Activated CD8-positive, alpha-beta memory T cell treated with anti-CD3 and anti-CD28 coated beads, Interleukin-2, amount 50 U/mL, for 24 hours (primary cell): ENCODE results near the gene VPS54.
"Not testable (repeated sequence)": the region's sequence is repeated elsewhere in the genome, so short reads cannot be mapped to it uniquely, and the experiment has no call there.

Experiments used
- DNase-seq: peaks from one replicate; pipeline ENCODE4 v3.0.0-alpha.2; 2020; ENCODE audit errors: extremely low read depth

Gene VPS54

DNA sequence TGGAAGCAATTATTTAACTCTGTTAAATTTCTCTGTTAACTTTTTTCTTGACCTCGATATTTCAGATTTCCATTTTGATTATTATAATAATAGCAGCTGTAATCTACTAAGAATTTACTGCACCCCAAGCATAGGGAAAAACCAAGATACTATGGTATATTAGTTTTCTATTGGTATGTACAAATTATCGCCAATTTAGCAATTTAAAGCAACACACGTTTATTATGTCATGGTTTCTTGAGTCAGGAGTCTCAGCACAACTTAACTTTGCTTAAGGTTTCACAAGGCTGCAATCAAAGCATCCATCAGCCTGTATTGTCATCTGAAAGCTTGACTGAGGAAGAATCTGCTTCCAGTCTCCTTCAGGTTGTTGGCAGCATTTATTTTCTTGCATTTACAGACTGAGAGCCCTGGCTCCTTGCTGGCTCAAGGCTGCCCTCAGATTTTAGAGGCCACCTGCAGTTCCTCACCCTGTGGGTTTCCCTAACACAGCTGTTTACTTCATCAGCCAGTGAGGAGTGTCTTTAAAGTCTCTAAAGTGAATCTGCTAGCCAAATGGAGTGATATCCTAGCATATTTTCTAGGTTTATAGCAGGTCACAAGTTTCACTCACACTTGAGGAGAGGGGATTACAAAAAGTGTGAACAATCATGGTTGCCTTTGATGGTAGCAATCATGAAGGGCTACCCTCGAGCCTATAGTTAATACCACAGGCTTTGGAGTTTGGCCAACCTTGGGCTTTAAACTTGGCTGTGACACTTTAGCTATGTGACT is 4.4 kb upstream of the VPS54 start:
- DNase-seq, result no peak

DNA sequence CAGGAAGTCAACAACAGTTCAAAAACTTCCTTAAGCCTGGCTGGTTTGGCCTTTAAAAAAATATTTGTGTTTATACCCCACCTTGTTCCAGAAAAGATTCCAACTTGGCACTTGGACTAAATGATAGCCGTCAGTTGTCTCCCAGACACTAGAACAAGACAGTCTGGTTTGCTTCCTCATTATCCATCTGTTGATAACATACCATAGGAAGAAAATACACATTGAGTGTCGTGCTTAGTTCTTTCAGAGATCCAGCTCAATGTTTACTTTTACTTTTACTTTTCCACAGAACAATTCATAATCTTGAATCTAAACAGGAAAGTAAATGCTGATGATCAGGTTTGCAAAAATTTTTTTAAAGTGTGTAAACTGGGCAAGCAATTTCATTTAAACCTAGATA is 2.4 kb upstream of the VPS54 start:
- no peak for DNase-seq

DNA sequence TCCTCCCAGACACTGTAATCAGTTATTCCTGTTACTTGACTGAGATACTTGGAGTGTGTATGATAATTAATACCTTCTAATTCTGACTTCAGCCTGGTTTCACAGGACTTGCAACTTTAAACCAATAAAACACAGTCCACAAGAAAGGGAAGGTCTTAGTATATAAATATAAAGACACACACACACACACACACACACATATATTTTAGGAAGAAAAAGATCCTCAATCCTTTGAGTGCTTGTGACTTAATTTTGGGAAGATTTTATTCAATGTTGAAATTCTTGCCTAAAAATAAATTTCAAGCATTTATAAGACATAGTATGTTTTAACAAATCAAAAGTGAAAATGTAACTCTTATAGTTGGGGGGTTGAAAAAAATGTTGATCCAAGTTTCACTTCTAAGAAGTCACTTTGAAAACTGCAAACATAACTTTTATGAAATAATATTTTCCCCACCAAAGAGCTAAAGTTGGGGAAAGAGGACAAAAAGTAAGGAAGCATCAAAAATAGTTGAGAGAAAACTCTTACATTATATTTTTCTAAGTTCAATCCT is 824 bp upstream of the VPS54 start:
- no peak for DNase-seq

DNA sequence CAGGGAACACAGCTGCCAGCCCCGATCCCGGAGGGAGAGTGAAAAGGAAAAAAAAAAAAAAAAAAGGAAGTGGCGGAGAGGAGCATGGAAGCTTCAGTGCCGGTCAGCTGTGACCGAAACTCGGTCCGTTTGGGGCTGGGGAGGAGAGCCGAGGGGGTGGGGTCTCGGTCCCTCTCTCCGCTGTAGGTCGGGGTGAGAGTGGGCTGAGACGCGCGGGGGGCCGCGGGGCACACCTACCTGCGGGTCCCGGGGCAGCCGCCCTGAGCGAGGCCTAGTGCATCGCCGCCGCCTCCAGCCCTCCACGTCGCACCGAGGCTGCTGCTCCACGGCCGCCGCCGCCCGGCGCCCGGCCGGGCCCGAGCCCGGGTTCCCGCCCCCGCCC is 536 bp downstream of the VPS54 start:
- no peak for DNase-seq

DNA sequence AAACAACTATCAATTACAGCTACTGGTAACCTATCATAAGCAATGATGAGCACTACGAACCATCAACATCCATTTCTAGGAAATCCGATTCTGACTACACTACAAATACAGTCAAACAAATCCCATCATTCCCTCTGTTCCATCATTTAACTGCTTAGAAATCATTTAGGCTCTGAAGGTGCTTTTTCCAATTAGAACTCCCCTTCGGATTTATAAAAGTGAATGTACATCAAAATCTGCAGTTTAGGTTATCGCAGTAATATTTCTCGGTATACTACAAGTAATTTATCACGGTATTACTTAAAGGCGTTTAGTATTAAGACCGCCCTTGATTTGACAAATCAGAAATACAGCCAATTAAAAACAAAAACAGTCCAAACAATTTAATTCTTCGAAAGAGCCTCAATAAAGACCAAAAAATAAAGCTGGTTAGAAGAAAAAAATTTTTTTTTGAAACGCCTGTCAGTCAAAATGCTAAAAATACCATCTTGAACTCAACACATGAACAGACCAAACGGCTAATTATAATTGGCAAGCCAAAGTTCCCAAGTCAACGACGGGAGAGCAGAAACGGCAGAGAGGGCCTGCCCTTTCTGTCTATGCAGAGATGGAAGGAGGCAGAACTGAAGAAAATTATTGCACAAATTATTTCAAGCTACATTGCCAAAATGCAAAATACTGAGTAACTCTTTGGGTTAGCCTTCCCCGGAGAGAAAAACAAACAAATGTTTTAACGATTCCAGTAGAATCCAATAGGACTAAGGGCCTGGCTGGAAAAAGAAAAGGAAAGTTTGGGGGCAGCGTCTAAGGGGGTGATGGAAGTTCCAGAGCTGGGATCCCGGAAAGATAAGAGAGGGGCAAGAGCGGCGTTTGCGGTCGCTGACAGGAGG is 1.2 kb downstream of the VPS54 start:
- DNase-seq, result no peak

DNA sequence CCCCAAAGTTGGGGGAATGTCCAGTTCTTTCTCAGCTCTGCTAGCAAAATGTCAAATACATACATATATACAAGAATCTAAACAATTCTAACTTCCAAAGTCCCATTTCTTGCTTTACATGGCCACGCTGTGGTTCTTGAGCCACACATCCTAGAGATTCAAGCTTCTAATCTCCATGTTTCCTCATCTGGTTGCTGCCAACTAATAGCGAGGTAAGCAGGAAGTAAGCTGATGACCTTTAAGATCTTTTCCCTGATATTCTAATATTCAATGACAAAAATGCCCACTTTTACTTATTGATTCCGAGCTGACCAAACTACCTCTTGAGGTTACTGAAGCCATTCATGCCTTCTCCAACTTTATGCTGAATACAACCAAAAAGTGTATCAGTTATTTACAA is 3.3 kb downstream of the VPS54 start:
- DNase-seq, result no peak

DNA sequence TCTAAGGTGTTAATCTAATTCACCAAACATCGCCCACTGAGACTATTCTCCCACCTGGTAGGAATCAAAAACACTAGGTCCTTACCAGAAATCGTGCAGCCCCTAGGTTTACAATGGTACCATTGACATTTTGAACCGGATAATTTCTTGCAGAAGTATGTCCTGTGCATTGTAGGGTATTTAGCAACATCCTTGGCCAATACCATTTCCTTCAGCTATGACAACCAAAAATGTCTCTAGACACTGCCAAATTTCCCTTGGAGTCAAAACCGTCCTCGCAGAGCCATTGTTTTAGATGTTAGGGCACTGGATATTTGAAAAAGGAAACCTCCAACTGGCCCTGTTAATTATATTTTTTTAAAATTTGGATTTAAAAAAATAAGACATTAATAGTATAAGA is 3.8 kb downstream of the VPS54 start:
- no peak for DNase-seq

DNA sequence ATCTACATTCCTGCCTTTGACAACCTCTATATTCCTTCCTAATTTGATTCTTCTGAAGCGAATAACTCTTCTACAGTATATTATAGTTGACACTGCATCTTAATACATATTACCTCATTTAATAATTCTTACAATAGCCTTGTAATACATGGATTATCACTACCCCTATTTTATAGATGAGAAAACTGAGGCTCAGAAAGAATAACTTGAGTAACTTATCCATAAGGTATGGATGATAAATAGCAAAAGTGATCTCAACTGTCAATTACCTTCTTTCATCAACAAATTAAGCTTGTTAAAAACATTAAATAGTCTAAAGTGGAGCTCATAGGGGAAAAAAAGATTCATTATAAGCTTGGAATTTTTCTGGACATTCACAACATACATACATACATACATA is 4.6 kb downstream of the VPS54 start:
- no peak for DNase-seq

DNA sequence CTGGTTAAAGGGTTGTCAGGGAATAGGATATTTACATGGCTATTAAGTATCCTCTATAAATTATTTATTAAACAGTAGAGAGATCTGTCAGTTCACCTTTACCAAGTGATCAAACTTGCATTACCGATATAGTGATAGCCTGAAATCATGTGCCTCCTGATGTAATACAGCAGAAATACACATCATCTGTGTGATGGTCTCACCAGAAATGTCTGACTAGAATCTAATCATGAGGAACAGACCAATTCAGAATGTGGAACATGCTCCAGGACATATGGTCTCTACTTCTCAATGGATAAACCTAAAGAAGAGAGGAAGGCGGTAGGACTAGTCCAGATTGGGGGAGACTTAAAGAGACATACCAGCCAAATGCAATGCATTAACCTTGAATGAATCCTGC is 6.2 kb downstream of the VPS54 start:
- no peak for DNase-seq

DNA sequence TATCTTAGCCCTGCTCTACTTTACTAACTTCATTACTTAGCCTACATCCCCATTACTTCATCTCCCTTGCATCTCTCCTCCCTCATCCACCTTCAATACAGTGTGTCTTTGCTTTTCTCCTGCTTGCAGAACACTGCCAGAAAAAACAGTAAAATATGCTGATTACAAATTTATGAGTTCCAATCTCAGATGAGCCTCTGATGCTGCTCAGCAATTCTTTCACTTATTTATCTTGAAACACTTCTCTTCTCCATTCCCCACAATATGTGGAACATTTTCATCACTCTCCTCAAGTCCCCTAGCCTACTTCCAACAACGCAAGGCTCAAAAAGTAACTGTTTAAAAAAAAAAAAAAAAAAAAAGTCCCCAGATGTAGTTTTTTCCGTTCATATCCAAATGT is 7.1 kb downstream of the VPS54 start:
- no peak for DNase-seq

DNA sequence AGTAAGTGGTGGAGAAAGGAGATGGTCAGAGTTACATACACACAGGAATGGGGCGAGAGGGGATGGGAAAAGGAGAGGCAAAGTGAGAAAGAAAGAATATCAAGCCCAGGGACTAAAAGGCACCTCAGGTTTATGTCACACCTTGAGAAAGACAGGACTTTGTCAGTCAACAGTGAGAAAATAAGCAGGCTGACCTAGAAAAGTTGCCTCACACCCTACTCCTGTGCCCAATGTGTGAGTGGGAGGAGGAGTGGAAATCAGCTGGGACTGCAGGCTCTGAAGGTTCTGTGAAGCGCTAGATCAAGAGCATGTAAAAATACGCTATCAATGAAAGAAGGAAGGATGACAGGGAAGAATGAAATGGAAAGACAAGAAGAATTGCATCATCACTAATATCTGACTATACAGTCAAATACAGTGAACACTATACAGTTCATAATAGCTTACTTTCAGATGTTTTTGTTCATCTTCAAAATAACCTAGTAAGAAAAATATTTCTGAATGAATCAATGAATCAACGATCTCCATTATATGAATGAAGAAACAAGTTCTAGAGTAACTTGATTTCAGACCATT is 10.7 kb downstream of the VPS54 start:
- no peak for DNase-seq

DNA sequence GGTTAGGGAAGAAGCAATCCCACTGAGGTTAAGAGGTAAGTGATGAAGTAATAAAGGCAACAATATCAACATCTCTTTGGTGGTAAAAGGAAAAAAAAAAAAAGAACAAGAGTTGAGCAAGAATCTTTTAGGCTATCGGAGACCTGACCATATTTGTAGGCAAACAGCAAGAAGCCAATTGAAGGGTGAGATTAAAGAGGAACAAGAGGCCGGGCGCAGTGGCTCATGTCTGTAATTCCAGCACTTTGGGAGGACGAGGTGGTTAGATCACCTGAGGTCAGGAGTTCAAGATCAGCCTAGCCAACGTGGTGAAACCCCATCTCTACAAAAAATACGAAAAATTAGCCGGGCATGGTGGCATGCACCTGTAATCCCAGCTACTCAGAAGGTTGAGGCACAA is 11.3 kb downstream of the VPS54 start:
- DNase-seq, result no peak

DNA sequence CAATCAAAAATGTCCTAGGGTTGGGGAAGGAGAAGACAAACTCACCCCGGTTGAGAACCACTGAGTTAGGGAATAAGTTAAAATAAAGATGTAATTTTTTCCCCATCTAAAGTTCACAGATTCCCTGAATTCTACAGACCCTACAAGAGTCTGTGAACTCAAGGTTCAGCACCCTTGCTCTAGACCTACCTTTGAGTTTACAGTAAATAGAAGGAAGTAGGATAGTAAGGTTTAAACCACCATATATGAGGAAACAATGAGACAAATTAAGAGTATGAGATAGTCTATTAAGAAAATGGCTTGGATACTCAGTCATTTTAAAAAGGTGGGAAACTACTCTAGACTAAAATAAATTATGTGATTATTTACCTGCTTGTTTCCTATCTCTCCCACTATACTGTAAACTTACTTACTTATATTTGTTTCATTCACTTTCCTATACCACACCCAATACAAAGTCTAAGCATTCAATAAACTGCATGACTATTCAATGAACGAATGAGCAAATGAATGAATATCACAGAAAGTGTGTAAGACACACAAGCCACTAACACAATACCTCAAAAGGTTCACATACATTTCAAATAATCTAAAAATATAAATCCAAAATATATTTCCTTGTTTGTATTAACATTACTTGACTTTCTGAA is 13.4 kb downstream of the VPS54 start:
- DNase-seq, result no peak

DNA sequence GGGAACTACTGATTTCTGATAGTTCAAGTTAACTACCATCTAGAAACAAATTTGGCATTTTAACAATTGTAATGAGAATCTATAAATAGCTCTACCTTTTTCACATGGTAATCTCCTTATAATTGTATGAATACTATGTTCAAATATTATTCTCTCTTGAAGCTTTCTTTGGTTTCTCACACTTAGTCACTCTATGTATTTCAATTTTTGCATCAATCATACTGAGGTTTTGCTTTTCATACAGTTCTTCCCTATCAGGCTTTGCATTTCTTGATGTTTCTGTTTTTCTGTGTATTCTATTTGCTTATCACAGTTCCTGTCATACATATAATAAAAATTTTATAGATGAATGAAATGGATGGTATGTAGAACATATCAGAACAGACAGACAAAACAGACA is 16.0 kb downstream of the VPS54 start:
- no peak for DNase-seq

DNA sequence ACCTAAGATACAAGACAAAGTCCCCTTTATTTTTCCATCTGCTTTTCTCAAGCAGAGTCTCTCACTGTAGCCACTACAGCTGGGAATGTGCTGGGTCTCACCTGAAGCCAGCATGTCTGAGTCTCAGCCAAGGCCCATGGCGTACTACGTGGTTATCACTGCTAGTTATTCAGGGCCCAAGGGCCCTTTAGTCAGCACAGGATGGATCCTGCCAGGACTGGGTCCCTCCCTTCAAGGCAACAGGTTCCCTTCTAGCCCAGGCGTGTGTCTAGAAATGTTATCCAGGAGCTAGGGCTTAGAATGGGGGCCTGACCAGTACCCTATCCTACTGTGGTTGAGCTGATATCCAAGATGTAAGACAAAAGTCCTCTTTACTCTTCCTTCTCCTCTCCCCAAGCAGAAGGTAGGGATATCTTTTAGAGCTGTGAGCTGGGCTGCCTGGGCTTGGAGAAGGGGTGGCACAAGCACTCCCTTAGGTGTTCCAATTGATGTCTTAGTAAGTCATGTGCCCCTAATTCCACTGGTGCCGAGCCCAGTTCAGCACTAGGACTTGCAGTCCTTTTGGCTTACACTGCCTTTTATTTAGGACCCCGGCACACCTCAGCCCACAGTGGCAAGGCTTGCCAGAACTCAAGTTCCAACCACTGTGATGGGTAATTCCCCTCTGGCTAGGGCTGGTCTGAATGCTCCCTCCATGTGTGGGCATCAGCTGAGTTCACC is 17.7 kb downstream of the VPS54 start:
- no peak for DNase-seq

DNA sequence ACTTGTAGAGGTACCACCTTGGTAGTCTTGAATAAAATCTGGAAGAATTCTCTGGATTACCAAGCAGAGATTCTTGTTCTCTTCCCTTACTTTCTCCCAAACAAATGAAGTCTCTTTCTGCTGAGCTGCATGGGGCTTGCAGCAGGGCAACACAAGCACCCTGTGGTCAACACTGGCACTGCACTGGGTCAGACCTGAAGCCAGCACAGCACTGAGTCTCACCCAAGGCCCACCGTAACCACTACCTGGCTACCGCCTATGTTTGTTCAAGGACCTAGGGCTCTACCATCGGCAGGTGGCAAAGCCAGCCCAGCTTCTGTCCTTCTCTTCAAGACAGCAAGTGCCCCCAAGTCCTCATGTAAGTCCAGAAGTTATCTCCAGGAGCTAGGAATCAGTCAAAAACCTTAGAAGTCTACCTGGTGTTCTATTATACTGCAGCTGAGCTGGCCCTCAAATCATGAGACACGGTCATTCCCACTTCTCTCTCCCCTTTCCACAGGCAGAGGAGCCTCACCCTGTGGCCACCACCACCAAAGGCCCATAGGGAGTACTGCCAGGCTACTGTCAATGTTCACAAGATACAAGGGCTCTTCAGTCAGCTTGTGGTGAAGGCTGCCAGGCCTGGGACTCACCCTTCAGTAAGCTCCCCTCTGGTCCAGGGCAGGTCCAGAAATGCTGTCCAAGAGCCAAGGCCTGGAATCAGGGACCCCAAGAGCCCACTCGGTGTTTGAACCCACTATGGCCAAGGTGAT is 18.4 kb downstream of the VPS54 start:
- DNase-seq, result no peak

DNA sequence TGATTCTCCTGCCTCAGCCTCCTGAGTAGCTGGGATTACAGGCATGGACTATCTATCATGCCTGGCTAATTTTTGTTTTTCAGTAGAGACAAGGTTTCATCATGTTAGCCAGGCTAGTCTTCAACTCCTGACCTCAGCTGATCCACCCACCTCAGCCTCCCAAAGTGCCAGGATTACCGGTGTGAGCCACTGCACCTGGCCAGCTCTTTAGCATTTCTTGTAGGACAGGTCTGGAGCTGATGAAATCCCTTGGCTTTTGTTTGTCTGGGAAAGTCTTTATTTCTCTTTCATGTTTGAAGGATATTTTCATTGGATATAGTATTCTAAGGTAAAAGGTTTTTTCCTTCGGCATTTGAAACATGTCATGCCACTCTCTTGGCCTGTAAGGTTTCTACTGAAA is 20.2 kb downstream of the VPS54 start:
- no peak for DNase-seq

DNA sequence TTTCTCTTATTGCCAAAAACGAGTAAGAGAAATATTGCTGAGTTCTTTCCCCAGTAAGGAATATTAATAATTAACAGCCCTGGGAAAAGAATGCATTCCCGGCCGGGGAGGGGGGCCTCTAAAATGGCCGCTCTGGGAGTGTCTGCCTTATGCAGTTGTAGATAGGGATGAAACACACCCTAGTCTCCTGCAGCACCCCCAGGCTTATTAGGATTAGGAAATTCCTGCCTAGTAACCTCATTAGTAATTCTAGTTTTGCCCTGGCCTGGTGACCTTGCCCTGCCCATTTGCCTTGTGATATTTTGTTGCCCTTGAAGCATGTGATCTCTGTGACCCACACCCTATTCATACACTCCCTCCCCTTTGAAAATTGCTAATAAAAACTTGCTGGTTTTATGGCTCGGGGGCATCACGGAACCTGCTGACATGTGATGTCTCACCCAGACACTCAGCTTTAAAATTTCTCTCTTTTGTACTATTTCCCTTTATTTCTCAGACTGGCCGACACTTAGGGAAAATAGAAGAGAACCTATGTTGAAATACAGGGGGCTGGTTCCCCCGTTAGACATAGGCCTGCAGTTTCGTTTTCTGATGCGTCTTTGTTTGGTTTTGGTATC is 22.5 kb downstream of the VPS54 start:
- DNase-seq, result not testable (repeated sequence)

DNA sequence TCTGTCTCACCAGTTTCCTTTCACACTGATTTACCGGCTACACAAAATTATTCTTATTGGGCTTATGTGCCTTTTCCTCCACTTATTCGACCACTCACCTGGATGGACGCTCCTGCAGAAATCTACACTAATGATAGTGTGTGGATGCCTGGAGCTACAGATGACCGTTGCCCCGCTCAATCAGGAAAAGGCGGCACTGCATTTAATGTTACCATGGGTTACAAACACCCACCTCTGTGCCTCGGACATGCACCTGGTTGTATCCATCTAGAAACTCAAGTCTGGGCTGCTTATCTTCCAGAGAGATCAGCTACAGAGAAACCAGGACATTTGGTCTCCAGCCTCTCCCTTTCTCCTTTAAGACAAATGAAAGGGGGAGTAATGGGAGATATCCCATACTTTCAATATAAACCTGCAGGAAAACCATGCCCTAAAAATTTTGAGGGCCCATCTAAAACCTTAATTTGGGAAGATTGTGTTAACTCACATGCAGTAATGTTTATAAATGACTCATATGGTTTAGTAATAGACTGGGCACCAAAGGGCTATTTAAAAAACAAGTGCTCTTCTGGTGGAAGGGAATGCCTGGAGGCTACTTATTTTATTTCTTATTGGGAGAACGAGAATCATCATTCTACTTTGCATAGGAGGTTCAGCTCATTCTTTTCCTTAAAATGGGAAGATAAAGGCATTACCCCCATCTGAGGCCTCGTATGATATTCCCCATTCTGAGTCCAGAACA is 24.7 kb downstream of the VPS54 start:
- DNase-seq, result not testable (repeated sequence)

DNA sequence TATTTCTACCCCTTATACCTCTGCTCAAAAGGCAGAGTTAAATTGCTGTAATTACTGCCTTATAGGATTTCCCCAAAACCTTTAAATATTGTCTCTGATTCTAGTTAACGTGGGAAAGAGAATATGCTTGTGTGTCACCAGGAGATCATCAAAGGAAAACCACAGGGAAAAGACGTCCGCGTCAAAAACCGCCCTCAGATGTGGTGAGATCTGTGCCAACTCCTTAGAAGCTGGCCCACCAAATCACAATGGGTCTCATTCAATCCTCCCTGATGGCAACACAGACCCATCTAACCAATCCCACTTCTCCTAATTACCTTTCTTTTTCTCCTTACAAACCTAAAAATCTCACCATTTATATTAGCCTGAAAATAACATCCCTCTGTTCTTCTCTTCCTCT is 25.4 kb downstream of the VPS54 start:
- DNase-seq, result no peak
